OCI-LY1 (cell line): ENCODE results near the gene SYTL4.

Experiments
- CTCF ChIP-seq: fragments of 200-600 bp; sonication (generic), shearing (Covaris generic); IDR thresholded peaks from 2 replicates; pipeline ENCODE4 v1.5.1; 2017; ENCODE audit warnings: mild to moderate bottlenecking, antibody characterized with exemption, low read length, moderate library complexity, mixed read lengths
- EZH2 ChIP-seq: fragments of 200-600 bp; sonication (generic), shearing (Covaris generic); IDR thresholded peaks from 2 replicates; pipeline ENCODE4 v1.8.0; 2017; ENCODE audit warnings: borderline replicate concordance, mixed run types, mild to moderate bottlenecking, antibody characterized with exemption, low read length, moderate library complexity, mixed read lengths

GRCh38 chrX:100647095-100647494 is 84.8 kb downstream of the SYTL4 start:
- no peak for TF ChIP-seq CTCF
- TF ChIP-seq EZH2, result no peak
